H1 (cell line): ENCODE data around the gene PARD6A. TPM values are rescaled to one million over a fixed set of nuclear protein-coding genes. Genes with fewer than 3 reads are reported as not detected.

Source experiments
- CHD1 ChIP-seq: IDR thresholded peaks from 2 replicates; pipeline ENCODE4 v1.6.1; 2012; ENCODE audit warnings: low read depth, low read length, improper control_type of control experiment
- GABPA ChIP-seq: IDR thresholded peaks from 2 replicates; pipeline ENCODE4 v1.6.1; 2011; ENCODE audit warnings: mild to moderate bottlenecking, low read length, moderate library complexity, borderline replicate concordance; ENCODE audit not compliant: insufficient read depth
- MAFK ChIP-seq: IDR thresholded peaks from 2 replicates; pipeline ENCODE4 v1.6.1; 2012; ENCODE audit warnings: low read depth, mild to moderate bottlenecking, improper control_type of control experiment, low read length
- RXRA ChIP-seq: IDR thresholded peaks from 2 replicates; pipeline ENCODE4 v1.6.1; 2011; ENCODE audit warnings: low read depth, mild to moderate bottlenecking, low read length, moderate library complexity; ENCODE audit not compliant: insufficient read depth
- TEAD4 ChIP-seq: IDR thresholded peaks from 2 replicates; pipeline ENCODE4 v1.6.1; 2012; ENCODE audit warnings: low read depth, low read length, inconsistent platforms, mixed read lengths
- YY1 ChIP-seq: IDR thresholded peaks from 2 replicates; pipeline ENCODE4 v1.6.1; 2011; ENCODE audit warnings: low read depth, mild to moderate bottlenecking, low read length
- ZNF274 ChIP-seq: IDR thresholded peaks from 2 replicates; pipeline ENCODE4 v1.7.0; 2012; ENCODE audit warnings: low read length, borderline replicate concordance; ENCODE audit errors: extremely low read depth
- polyA plus RNA-seq, 7 experiments: library from polyadenylated mRNA; depleted of rRNA in 3 of 7; stranded (reverse) in 5 of 7; unstranded in 2 of 7; fragments of >200 nt in 5 of 7; fragments of 200-250 nt in 2 of 7; gene quantifications; 1 replicate in 5 of 7; 2 replicates in 1 of 7; 4 replicates in 1 of 7; pipeline versions ENCODE4 v1.2.1 to v1.2.3, GENCODE V29; 2011 to 2013; ENCODE audit warnings: missing spikeins in 2 of 7, mixed read lengths in 2 of 7
- total RNA-seq: library from RNA; stranded (reverse); fragmentation: NEBNext Ultra II Directional; extraction: Animal tissue kit (Norgen Biotek cat#: 25700); gene quantifications from 2 replicates; pipeline ENCODE4 v1.2.1, GENCODE V29; 2021
- TF ChIP-seq, protein P1 (sequence below): fragments of 300-600 bp; sonication (generic); IDR thresholded peaks from 2 replicates; pipeline ENCODE4 v1.7.1; 2012; ENCODE audit warnings: low read length, moderate library complexity, mild to moderate bottlenecking, inconsistent platforms; ENCODE audit not compliant: insufficient replicate concordance
- TF ChIP-seq, protein P2 (sequence below): IDR thresholded peaks from 2 replicates; pipeline ENCODE4 v1.6.1; 2012; ENCODE audit warnings: low read length, inconsistent platforms
- TF ChIP-seq, protein P3 (sequence below): IDR thresholded peaks from 2 replicates; pipeline ENCODE4 v1.6.1; 2011; ENCODE audit warnings: low read depth, mild to moderate bottlenecking, low read length; ENCODE audit not compliant: insufficient read depth

The PARD6A gene
- total and polyA plus RNA-seq, 2 of the 8 experiments (the other 6 are each of a cell fraction or from before 2014, with no cell fraction given): 15.1 to 21.8 TPM

DNA sequence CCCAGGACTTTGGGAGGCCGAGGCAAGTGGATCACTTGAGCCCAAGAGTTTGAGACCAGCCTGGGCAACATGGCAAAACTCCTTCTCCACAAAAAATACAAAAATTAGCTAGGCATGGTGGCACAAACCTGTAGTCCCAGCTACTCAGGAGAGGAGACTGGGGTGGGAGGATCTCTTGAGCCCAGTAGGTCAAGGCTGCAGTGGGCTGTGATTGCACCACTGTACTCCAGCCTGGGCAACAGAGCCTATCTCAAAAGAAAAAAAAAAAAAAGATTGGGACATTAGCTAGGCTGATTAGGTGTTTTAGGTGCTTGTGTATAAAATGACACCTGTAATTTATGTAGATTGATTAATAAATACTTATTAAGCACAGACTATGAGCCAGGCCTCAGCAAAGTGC, 48.3 kb downstream of the PARD6A start (continued):
- TF ChIP-seq, protein P1, sequence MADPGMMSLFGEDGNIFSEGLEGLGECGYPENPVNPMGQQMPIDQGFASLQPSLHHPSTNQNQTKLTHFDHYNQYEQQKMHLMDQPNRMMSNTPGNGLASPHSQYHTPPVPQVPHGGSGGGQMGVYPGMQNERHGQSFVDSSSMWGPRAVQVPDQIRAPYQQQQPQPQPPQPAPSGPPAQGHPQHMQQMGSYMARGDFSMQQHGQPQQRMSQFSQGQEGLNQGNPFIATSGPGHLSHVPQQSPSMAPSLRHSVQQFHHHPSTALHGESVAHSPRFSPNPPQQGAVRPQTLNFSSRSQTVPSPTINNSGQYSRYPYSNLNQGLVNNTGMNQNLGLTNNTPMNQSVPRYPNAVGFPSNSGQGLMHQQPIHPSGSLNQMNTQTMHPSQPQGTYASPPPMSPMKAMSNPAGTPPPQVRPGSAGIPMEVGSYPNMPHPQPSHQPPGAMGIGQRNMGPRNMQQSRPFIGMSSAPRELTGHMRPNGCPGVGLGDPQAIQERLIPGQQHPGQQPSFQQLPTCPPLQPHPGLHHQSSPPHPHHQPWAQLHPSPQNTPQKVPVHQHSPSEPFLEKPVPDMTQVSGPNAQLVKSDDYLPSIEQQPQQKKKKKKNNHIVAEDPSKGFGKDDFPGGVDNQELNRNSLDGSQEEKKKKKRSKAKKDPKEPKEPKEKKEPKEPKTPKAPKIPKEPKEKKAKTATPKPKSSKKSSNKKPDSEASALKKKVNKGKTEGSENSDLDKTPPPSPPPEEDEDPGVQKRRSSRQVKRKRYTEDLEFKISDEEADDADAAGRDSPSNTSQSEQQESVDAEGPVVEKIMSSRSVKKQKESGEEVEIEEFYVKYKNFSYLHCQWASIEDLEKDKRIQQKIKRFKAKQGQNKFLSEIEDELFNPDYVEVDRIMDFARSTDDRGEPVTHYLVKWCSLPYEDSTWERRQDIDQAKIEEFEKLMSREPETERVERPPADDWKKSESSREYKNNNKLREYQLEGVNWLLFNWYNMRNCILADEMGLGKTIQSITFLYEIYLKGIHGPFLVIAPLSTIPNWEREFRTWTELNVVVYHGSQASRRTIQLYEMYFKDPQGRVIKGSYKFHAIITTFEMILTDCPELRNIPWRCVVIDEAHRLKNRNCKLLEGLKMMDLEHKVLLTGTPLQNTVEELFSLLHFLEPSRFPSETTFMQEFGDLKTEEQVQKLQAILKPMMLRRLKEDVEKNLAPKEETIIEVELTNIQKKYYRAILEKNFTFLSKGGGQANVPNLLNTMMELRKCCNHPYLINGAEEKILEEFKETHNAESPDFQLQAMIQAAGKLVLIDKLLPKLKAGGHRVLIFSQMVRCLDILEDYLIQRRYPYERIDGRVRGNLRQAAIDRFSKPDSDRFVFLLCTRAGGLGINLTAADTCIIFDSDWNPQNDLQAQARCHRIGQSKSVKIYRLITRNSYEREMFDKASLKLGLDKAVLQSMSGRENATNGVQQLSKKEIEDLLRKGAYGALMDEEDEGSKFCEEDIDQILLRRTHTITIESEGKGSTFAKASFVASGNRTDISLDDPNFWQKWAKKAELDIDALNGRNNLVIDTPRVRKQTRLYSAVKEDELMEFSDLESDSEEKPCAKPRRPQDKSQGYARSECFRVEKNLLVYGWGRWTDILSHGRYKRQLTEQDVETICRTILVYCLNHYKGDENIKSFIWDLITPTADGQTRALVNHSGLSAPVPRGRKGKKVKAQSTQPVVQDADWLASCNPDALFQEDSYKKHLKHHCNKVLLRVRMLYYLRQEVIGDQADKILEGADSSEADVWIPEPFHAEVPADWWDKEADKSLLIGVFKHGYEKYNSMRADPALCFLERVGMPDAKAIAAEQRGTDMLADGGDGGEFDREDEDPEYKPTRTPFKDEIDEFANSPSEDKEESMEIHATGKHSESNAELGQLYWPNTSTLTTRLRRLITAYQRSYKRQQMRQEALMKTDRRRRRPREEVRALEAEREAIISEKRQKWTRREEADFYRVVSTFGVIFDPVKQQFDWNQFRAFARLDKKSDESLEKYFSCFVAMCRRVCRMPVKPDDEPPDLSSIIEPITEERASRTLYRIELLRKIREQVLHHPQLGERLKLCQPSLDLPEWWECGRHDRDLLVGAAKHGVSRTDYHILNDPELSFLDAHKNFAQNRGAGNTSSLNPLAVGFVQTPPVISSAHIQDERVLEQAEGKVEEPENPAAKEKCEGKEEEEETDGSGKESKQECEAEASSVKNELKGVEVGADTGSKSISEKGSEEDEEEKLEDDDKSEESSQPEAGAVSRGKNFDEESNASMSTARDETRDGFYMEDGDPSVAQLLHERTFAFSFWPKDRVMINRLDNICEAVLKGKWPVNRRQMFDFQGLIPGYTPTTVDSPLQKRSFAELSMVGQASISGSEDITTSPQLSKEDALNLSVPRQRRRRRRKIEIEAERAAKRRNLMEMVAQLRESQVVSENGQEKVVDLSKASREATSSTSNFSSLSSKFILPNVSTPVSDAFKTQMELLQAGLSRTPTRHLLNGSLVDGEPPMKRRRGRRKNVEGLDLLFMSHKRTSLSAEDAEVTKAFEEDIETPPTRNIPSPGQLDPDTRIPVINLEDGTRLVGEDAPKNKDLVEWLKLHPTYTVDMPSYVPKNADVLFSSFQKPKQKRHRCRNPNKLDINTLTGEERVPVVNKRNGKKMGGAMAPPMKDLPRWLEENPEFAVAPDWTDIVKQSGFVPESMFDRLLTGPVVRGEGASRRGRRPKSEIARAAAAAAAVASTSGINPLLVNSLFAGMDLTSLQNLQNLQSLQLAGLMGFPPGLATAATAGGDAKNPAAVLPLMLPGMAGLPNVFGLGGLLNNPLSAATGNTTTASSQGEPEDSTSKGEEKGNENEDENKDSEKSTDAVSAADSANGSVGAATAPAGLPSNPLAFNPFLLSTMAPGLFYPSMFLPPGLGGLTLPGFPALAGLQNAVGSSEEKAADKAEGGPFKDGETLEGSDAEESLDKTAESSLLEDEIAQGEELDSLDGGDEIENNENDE: no peak
- TF ChIP-seq, protein P2, sequence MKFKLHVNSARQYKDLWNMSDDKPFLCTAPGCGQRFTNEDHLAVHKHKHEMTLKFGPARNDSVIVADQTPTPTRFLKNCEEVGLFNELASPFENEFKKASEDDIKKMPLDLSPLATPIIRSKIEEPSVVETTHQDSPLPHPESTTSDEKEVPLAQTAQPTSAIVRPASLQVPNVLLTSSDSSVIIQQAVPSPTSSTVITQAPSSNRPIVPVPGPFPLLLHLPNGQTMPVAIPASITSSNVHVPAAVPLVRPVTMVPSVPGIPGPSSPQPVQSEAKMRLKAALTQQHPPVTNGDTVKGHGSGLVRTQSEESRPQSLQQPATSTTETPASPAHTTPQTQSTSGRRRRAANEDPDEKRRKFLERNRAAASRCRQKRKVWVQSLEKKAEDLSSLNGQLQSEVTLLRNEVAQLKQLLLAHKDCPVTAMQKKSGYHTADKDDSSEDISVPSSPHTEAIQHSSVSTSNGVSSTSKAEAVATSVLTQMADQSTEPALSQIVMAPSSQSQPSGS: no peak
- TF ChIP-seq TEAD4 (no peak), CHD1 (no peak), GABPA (no peak), ZNF274 (no peak), MAFK (no peak), RXRA (no peak), YY1 (no peak)
- TF ChIP-seq, protein P3, sequence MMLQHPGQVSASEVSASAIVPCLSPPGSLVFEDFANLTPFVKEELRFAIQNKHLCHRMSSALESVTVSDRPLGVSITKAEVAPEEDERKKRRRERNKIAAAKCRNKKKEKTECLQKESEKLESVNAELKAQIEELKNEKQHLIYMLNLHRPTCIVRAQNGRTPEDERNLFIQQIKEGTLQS: no peak
